CD4-positive, alpha-beta T cell (primary cell): Measurements from ENCODE around the gene ERI3. TPM values are rescaled to one million over a fixed set of nuclear protein-coding genes. Genes with fewer than 3 reads are reported as not detected.

Source experiments
- ATAC-seq: fragments of 200-7000 bp; cut with Tn5 transposase; one replicate; pipeline ENCODE4 v1.10.0; 2022; ENCODE audit warnings: mild to moderate bottlenecking; ENCODE audit not compliant: poor library complexity
- CTCF ChIA-PET: fragments of 350-600 bp; sonication (Branson Sonifier 250); formaldehyde crosslinking; loops from one replicate; lab custom pipeline; 2021; ENCODE audit warnings: antibody characterized with exemption, inconsistent platforms; lab: Charles Lee
- POLR2A ChIA-PET: fragments of 350-600 bp; sonication (Branson Sonifier 250); formaldehyde crosslinking; loops from one replicate; lab custom pipeline; 2021; ENCODE audit warnings: antibody characterized with exemption, inconsistent platforms; lab: Charles Lee
- DNase-seq, 14 experiments: peaks; one replicate each; pipeline ENCODE4 v3.0.0-alpha.2; 2013 to 2020; ENCODE audit warnings: mixed read lengths in 2 of 14
- H3K27ac ChIP-seq, 2 donors: one replicate each; pipeline versions ENCODE4 v1.5.1 to v1.7.0; 2013; ENCODE audit warnings: low read length in 2 of 2, low read depth in 1 of 2, mild to moderate bottlenecking in 1 of 2
- H3K27me3 ChIP-seq, 2 experiments: 1 replicate in 1 of 2; 2 replicates in 1 of 2; pipeline versions ENCODE4 v1.6.1 to v1.7.0; 2013; ENCODE audit warnings: low read length in 2 of 2, control low read depth in 1 of 2, mild to moderate bottlenecking in 1 of 2, moderate library complexity in 1 of 2; ENCODE audit not compliant: insufficient read depth in 2 of 2, control insufficient read depth in 1 of 2
- H3K36me3 ChIP-seq: one replicate; pipeline ENCODE4 v1.6.1; 2013; ENCODE audit warnings: low read length, control low read depth; ENCODE audit not compliant: insufficient read depth
- H3K4me1 ChIP-seq: one replicate; pipeline ENCODE4 v1.6.1; 2013; ENCODE audit warnings: low read length, control low read depth; ENCODE audit not compliant: insufficient read depth
- H3K4me3 ChIP-seq: one replicate; pipeline ENCODE4 v1.5.1; 2013; ENCODE audit warnings: mild to moderate bottlenecking, low read length, moderate library complexity
- H3K9me3 ChIP-seq, 2 experiments: 1 replicate in 1 of 2; 2 replicates in 1 of 2; pipeline versions ENCODE4 v1.6.1 to v1.7.0; 2013; ENCODE audit warnings: low read length in 2 of 2, mild to moderate bottlenecking in 2 of 2, control low read depth in 1 of 2, moderate library complexity in 1 of 2; ENCODE audit not compliant: control insufficient read depth in 1 of 2, insufficient read depth in 1 of 2
- H3K27ac Mint-ChIP-seq: one replicate; pipeline ENCODE4 v1.8.0; 2020; ENCODE audit warnings: mixed read lengths
- H3K27me3 Mint-ChIP-seq: one replicate; pipeline ENCODE4 v1.8.0; 2021; ENCODE audit warnings: mixed read lengths
- H3K36me3 Mint-ChIP-seq: one replicate; pipeline ENCODE4 v1.8.0; 2021; ENCODE audit warnings: low read depth, mixed read lengths
- H3K4me1 Mint-ChIP-seq: one replicate; pipeline ENCODE4 v1.8.0; 2021; ENCODE audit warnings: low read depth, mixed read lengths
- H3K4me3 Mint-ChIP-seq: one replicate; pipeline ENCODE4 v1.8.0; 2020; ENCODE audit warnings: mild to moderate bottlenecking, mixed read lengths
- H3K9me3 Mint-ChIP-seq: one replicate; pipeline ENCODE4 v1.8.0; 2020; ENCODE audit warnings: mixed read lengths
- CTCF ChIP-seq: fragments of 200-600 bp; IDR thresholded peaks from one replicate; pipeline ENCODE4 v1.8.0; 2022; ENCODE audit warnings: antibody characterized with exemption, mild to moderate bottlenecking
- intact Hi-C, 2 experiments: fragments of 100-400 bp; cut with DNase I in 1 of 2; cut with micrococcal nuclease in 1 of 2; formaldehyde crosslinking; loops; one replicate each; pipeline versions ENCODE4 v1.15.1 to v1.9.0; 2023 to 2025; cut with DNase I, micrococcal nuclease
- total RNA-seq, 174 experiments: library from RNA in 2 of 174; stranded (reverse) in 2 of 174; gene quantifications; one replicate each; pipeline ENCODE4 v1.2.3 and lab custom pipeline; 2021 to 2026

ERI3 gene
- total RNA-seq, 2 experiments from 2014 or later = 19.7 to 20.7 TPM

- peaks cover 6% of the 10 kb centered on the region for H3K36me3 ChIP-seq
- Mint-ChIP-seq H3K4me1 (peaks cover 21% of the 10 kb centered on the region), H3K27ac (no peak overlapping the region), H3K9me3 (no peaks in the 10 kb centered on the region), H3K4me3 (no peak overlapping the region), H3K36me3 (peaks cover 6% of the 10 kb centered on the region), H3K27me3 (no peaks in the 10 kb centered on the region)
- DNase-seq (no peak), ATAC-seq (no peak)
- intact Hi-C loops = no loop called here
- no peak overlapping the region for H3K27ac ChIP-seq
- H3K9me3 ChIP-seq = no peaks in the 10 kb centered on the region
- ChIA-PET CTCF (no interaction called here), POLR2A (no interaction called here)
- H3K4me1 ChIP-seq = peaks cover 8% of the 10 kb centered on the region
- no peak overlapping the region for H3K4me3 ChIP-seq
- TF ChIP-seq CTCF = no peak
- no peaks in the 10 kb centered on the region for H3K27me3 ChIP-seq
Observed at GRCh38 chr1:44261962-44262361, 93.1 kb downstream of the ERI3 start.

- Histone ChIP-seq H3K27ac (no peak overlapping the region), H3K27me3 (no peaks in the 10 kb centered on the region), H3K36me3 (peaks cover 9% of the 10 kb centered on the region), H3K4me3 (no peak overlapping the region), H3K9me3 (no peaks in the 10 kb centered on the region), H3K4me1 (peaks cover 8% of the 10 kb centered on the region)
- Mint-ChIP-seq H3K9me3 (no peaks in the 10 kb centered on the region), H3K4me1 (peaks cover 21% of the 10 kb centered on the region), H3K4me3 (no peak overlapping the region), H3K36me3 (peaks cover 6% of the 10 kb centered on the region), H3K27ac (no peak overlapping the region), H3K27me3 (no peaks in the 10 kb centered on the region)
- TF ChIP-seq CTCF = no peak
- DNase-seq (peak in 1 of 14 experiments; percentile 6), ATAC-seq (no peak)
- POLR2A ChIA-PET = no interaction called here
- intact Hi-C loops = no loop called here
- CTCF ChIA-PET = no interaction called here
Observed at GRCh38 chr1:44261171-44261817, 93.8 kb downstream of the ERI3 start.

GRCh38 chr1:44260792-44261170, 94.3 kb downstream of the ERI3 start:
- Histone ChIP-seq H3K4me1 (peaks cover 8% of the 10 kb centered on the region), H3K4me3 (no peak overlapping the region), H3K27ac (no peak overlapping the region), H3K27me3 (no peaks in the 10 kb centered on the region), H3K36me3 (peaks cover 9% of the 10 kb centered on the region), H3K9me3 (no peaks in the 10 kb centered on the region)
- POLR2A ChIA-PET = no interaction called here
- peaks cover 6% of the 10 kb centered on the region for H3K36me3 Mint-ChIP-seq
- no peaks in the 10 kb centered on the region for H3K27me3 Mint-ChIP-seq
- CTCF ChIA-PET = no interaction called here
- no peak for TF ChIP-seq CTCF
- no peak overlapping the region for H3K27ac Mint-ChIP-seq
- H3K4me1 Mint-ChIP-seq = peaks cover 21% of the 10 kb centered on the region
- DNase-seq (no peak), ATAC-seq (no peak)
- no peak overlapping the region for H3K4me3 Mint-ChIP-seq
- intact Hi-C loops = no loop called here
- H3K9me3 Mint-ChIP-seq = no peaks in the 10 kb centered on the region
